Mucosa of rectum (tissue), 2 donors: ENCODE measurements around the gene NKX2-2.
A peak's percentile ranks its signal among the peaks of the same experiment; 100 is the strongest.

Experiments
- H3K27ac ChIP-seq, 2 donors: one replicate each; pipeline ENCODE4 v1.7.0; 2013; ENCODE audit warnings: inconsistent platforms in 2 of 2, low read depth in 2 of 2, low read length in 2 of 2
- H3K27me3 ChIP-seq, 2 donors: one replicate each; pipeline ENCODE4 v1.7.0; 2013; ENCODE audit warnings: low read length in 2 of 2; ENCODE audit not compliant: control insufficient read depth in 2 of 2, insufficient read depth in 2 of 2
- H3K36me3 ChIP-seq, 2 donors: one replicate each; pipeline ENCODE4 v1.7.0; 2013; ENCODE audit warnings: low read length in 2 of 2; ENCODE audit not compliant: control insufficient read depth in 2 of 2, insufficient read depth in 2 of 2
- H3K4me1 ChIP-seq, 2 donors: one replicate each; pipeline ENCODE4 v1.7.0; 2013; ENCODE audit warnings: low read length in 2 of 2, mild to moderate bottlenecking in 1 of 2; ENCODE audit not compliant: control insufficient read depth in 2 of 2, insufficient read depth in 2 of 2
- H3K4me3 ChIP-seq, 2 donors: one replicate each; pipeline ENCODE4 v1.7.0; 2013; ENCODE audit warnings: low read length in 2 of 2
- H3K9ac ChIP-seq, 2 donors: one replicate each; pipeline ENCODE4 v1.7.0; 2013; ENCODE audit warnings: low read length in 2 of 2, low read depth in 1 of 2, mild to moderate bottlenecking in 1 of 2
- H3K9me3 ChIP-seq, 2 donors: one replicate each; pipeline ENCODE4 v1.7.0; 2013; ENCODE audit warnings: low read length in 2 of 2; ENCODE audit not compliant: control insufficient read depth in 2 of 2
- donor health status: healthy.
- donor health status: Normal muscosa, but diverticular disease.

NKX2-2 gene

DNA sequence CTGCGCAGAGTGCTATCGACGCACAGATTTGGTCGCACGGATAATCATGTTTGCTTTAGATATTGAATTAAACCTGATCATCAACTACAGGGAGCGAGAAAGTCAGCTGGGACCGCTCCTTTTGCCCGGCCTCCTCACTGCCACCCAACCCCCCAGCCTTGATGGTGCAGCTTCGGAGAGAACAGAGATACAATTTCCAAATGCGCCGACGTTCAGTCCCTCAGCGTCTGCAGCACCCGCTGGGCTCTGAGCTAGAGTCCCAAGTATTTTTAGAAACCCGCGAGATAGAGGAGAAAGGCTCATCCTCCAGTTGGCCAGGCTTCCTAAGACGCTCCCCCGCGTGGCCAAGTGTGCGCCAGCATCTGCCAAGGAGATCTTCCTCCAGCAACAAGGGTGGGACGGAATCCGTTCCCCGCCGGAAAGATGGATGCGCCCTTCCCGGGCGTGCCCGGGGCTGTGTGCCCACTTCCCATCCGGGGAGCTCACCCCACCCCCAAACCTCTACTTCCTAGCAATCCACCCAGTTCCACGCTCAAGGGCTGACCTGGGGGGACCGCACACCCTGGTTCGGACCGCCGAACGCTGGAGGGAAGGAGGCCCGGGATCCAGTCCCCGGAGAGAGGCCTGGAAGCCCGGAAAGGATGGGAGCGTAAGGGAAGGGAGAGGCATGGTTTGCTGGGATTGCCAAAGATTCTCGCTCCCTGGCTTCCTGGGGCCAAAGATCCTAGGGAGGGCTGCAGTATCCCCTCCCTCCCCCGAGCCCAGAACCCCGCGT, 4.1 kb downstream of the NKX2-2 start:
- Histone ChIP-seq H3K27ac (no peak overlapping the region), H3K36me3 (no peaks in the 10 kb centered on the region), H3K4me1 (peaks cover 7 to 9% of the 10 kb centered on the region in 2 donors), H3K9me3 (no peaks in the 10 kb centered on the region), H3K4me3 (peak overlapping the region in 1 of 2 donors; percentile 2), H3K27me3 (peaks cover 53 to 55% of the 10 kb centered on the region in 2 donors), H3K9ac (no peak overlapping the region)

DNA sequence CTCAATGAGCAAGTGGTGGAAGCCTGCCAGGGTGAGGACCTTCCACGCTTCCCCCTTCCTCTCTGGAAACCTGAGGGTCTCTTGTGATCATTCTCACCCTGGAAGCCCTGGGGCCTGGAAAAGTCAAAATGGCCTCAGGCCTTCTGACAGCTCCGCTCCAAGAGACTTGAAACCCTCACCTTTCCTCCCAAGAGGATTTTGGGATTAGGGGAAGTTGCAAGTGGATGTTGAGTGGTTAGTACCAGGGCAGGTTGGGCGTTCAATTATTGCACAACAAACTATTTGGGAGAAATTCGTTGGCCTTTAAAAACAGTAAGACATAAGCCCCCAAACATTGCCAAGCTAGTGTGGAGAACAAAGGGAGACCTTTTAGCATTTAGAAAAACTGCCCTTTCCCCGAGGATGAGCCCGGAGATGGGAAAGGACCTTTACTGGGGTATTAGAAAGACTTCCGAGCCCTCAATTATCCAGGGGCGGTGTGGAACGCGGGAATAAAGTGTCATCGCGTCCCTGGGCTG, 4.7 kb downstream of the NKX2-2 start:
- Histone ChIP-seq H3K36me3 (no peaks in the 10 kb centered on the region), H3K4me3 (no peak overlapping the region), H3K4me1 (peaks cover 7 to 9% of the 10 kb centered on the region in 2 donors), H3K9ac (no peak overlapping the region), H3K9me3 (no peaks in the 10 kb centered on the region), H3K27ac (no peak overlapping the region), H3K27me3 (peaks cover 52 to 57% of the 10 kb centered on the region in 2 donors)

DNA sequence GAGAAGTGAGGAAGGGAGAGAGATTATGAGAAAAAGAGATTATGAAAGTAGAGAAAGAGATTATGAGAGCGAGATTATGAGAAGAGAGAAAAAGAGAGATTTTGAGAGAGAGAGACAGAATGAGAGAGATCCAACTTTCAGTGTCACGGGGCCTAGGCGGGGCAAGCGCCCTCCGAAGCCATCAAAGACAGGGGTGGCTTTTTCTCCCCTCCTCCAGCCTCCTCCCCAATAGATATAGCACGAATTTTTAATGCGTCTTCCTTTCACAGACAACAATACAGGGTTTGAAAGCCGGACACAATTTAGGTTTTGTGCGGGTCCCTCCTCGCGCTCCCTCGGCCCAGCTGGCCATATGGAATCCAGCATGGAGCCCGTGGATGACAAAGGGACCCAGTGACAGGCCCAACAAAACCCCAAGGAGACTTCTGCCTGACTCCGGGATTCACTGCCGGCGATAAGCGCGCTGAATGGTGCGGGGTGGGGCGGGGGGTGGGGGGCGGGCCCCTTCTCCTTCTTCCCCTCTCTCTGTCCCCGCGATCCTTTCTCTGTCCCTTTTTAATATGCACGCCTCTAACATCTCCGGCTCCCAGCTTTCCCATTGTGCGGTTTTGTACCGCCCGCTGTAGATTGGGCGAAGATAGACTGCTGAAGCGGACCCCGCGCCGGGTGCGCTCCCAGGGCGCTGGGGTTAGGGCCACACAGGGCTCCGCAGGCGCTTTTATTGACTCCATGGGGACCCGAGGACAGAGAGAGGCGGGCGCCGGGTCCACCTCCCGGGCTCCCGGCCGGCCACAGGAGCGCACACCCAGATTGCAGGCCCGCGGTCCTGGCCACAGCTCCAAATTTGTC, 5.4 kb downstream of the NKX2-2 start:
- no peak overlapping the region for H3K9ac ChIP-seq
- no peaks in the 10 kb centered on the region for H3K36me3 ChIP-seq
- H3K27ac ChIP-seq = no peak overlapping the region
- H3K4me1 ChIP-seq = peaks cover 7 to 9% of the 10 kb centered on the region in 2 donors
- peaks cover 50 to 55% of the 10 kb centered on the region in 2 donors for H3K27me3 ChIP-seq
- no peaks in the 10 kb centered on the region for H3K9me3 ChIP-seq
- H3K4me3 ChIP-seq = no peak overlapping the region

DNA sequence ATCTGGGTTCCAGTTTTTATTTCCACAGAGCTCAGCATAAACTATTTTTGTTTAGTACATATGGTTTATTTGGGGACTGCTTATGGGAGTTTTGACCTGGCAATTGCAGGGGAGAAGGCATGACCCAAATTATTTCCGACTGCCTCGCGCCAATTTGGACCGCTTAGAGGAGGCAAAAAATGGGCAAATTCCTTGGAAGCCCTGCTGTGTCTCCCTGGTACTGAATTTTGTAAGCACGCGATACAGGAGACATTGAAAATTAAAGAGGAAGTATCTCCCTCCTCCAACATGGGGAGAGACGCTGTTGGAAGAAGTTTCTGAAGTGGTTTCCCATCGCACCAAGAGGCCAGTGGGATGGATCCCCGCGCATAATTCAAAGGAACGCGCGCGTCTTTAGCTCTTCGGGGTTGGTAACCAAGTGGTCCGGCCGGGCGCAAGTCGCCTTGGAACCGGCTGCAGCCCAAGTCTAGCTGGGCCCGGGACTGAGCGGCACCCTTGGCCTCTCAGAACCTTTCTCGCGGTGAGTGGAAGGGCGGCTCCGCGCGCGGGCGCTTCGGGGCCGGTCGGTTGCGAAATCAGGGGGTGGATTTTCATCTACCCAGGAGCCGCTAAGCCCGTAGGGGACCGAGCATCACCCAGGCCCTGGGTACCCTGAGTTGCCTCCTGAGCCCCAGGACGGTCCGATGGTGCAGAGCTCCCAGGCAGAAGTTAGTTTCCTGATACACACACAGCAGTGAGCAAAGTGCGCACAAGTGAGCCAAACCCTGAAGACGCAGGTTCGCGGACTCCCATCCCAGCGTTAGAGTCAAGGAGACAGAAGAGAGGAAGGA, 6.2 kb downstream of the NKX2-2 start:
- no peaks in the 10 kb centered on the region for H3K36me3 ChIP-seq
- no peak overlapping the region for H3K27ac ChIP-seq
- peaks cover 42 to 48% of the 10 kb centered on the region in 2 donors for H3K27me3 ChIP-seq
- H3K4me1 ChIP-seq = peaks cover 7 to 9% of the 10 kb centered on the region in 2 donors
- no peak overlapping the region for H3K9ac ChIP-seq
- no peaks in the 10 kb centered on the region for H3K9me3 ChIP-seq
- no peak overlapping the region for H3K4me3 ChIP-seq

DNA sequence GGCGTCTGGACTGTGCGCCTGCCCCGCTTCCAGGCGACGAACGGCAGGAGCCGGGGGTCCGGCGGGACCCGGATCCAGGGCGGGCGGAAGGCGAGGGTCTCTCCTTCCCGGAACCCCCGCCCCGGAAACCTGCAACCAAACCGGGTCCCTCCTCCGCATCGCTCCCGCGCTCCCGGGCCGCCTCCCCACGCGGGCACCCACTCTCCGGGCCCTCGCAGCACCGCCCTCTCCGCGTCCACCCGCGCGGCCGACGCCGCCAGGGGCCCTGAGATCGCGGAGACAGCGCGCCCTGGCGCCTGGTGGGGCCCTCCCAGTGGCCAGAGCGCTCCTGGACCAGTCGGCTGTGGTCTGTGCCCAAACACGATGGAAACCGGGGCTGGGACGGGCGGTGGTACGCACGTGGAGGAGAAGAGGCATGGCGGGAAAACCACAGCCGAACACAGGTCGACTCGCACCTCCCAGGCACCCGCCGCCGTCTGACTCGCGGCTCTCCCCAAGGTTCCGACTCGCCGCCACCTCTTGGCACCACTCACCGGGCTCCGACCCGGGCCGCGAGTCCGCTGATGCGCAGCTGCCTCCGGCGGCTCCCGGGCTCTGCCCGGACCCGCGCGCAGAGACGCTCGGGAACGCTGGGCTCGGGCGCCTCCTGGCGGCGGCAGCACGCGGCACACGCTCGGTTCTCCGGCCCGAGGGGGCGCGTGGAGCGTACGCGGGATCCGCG, 7.9 kb downstream of the NKX2-2 start:
- Histone ChIP-seq H3K27me3 (peaks cover 35 to 47% of the 10 kb centered on the region in 2 donors), H3K4me1 (peaks cover 7 to 9% of the 10 kb centered on the region in 2 donors), H3K27ac (no peak overlapping the region), H3K4me3 (peak overlapping the region; percentile 50 to 51), H3K36me3 (no peaks in the 10 kb centered on the region), H3K9me3 (no peaks in the 10 kb centered on the region), H3K9ac (no peak overlapping the region)

DNA sequence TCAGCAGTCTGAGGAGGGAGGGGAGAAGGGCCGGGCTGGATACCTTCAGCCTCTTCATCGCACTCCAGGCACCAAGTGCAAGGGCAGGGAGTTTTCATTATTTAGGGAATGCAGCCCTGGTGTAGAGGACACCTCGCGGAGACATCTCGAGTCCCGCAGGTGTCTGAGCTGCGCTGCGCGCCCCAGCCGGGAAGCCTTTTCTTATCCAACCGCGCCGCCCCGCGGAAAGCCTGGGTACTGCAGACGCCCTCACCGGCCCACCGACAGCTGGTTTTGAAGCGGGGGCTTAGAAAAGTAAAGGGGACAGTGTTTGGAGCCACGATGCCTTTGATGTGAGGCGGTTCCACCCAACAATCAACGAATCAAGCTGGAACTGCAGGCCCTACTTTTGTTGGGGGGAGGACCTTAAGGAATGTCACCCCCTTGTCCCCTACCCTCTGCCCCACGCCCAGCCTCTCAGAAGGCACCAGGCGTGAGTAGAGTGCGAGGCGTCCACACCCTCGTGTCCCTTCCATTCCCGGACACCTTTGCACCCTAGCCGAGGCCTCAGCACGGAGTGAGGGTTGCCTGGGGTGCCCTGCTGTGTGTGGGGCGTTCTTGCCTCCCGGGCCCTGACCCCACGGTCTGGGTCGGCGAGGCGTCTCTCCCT, 8.6 kb downstream of the NKX2-2 start:
- Histone ChIP-seq H3K36me3 (no peaks in the 10 kb centered on the region), H3K9ac (no peak overlapping the region), H3K27ac (no peak overlapping the region), H3K9me3 (no peaks in the 10 kb centered on the region), H3K4me1 (peaks cover 7 to 9% of the 10 kb centered on the region in 2 donors), H3K27me3 (peaks cover 35 to 53% of the 10 kb centered on the region in 2 donors), H3K4me3 (no peak overlapping the region)

DNA sequence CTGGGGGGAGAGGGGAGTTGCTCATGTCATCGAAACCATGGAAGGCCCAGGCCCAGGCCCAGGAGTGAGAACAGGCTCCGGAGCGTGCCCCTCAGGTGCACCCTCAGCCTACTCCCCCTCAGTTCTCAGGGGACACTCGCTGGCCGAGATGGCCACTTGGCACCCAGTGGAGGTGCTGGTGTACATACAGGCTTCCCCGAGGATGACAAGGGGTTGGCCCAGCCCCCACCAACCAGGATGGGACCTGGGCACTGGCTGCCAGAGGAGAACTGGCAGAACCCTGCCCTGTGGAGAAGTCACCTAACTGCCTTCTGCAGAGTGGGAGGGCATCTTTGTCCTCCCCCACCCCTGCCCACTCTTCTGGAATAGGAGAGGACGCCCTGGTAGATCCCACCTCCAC, 9.5 kb downstream of the NKX2-2 start:
- Histone ChIP-seq H3K36me3 (no peaks in the 10 kb centered on the region), H3K27me3 (peaks cover 29 to 47% of the 10 kb centered on the region in 2 donors), H3K4me1 (peaks cover 7% of the 10 kb centered on the region in 2 donors), H3K9me3 (no peaks in the 10 kb centered on the region), H3K9ac (no peak overlapping the region), H3K27ac (no peak overlapping the region), H3K4me3 (no peak overlapping the region)

DNA sequence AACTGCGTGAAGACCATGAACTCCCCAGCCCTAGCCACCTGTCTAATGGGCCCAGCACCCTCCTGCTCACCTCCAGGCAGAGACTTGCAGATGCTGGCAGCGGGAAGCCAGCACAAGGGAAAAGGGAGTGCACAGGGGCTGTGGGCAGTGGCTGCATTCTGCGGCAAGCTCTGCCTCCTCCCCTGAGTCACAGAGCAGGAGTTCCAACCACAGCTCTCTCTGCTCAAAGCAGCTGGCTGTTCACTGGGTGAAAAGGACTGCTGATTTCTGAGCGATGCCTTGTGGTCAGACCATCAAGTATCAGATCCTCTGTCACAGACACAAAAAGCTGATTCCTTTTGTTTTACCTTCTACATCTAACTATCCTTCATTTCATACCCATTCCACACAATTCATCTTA, 10.5 kb downstream of the NKX2-2 start:
- H3K4me1 ChIP-seq = peaks cover 7% of the 10 kb centered on the region in 2 donors
- H3K4me3 ChIP-seq = no peak overlapping the region
- no peak overlapping the region for H3K27ac ChIP-seq
- H3K9me3 ChIP-seq = no peaks in the 10 kb centered on the region
- H3K36me3 ChIP-seq = no peaks in the 10 kb centered on the region
- H3K27me3 ChIP-seq = peaks cover 25 to 40% of the 10 kb centered on the region in 2 donors
- no peak overlapping the region for H3K9ac ChIP-seq

DNA sequence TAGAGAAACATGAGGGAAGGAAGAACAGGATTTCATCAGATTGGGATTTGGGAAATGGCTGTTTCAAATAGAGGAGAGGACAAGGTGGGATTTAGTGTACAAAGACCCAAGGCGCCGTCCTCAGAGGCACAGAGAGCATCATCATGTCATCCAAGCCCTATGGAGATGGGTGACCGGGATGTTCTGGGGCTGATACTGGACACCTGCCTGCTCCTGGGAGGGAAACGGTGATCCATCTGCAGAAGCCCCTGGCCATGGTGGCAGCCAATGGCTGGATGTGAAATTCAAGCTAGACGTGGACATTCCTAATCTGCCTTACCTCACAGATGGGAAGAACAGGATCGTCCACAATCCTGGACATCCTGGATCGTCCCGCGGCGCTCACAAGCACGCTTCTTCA, 12.7 kb downstream of the NKX2-2 start:
- no peak overlapping the region for H3K4me3 ChIP-seq
- H3K36me3 ChIP-seq = no peaks in the 10 kb centered on the region
- peaks cover 7% of the 10 kb centered on the region in 2 donors for H3K4me1 ChIP-seq
- peaks cover 9 to 25% of the 10 kb centered on the region in 2 donors for H3K27me3 ChIP-seq
- H3K9me3 ChIP-seq = no peaks in the 10 kb centered on the region
- no peak overlapping the region for H3K27ac ChIP-seq
- no peak overlapping the region for H3K9ac ChIP-seq
